Sciatic nerve (tissue), 2 donors: Measurements from ENCODE around the gene PPP1CA. TPM values are rescaled to one million over a fixed set of nuclear protein-coding genes. Genes with fewer than 3 reads are reported as not detected.
"Not testable (repeated sequence)": the region's sequence is repeated elsewhere in the genome, so short reads cannot be mapped to it uniquely, and the experiment has no call there.

Experiments
- ATAC-seq: fragments of 200-7000 bp; cut with Tn5 transposase; one replicate; pipeline ENCODE4 v1.9.1; 2020; ENCODE audit warnings: mild to moderate bottlenecking, moderate library complexity
- DNase-seq: peaks from one replicate; pipeline ENCODE4 v3.0.0-alpha.2; 2020; ENCODE audit warnings: low spot score
- intact Hi-C: fragments of 100-400 bp; cut with DNase I; formaldehyde crosslinking; loops from one replicate; pipeline ENCODE4 v1.14.2; 2022
- total RNA-seq: library from RNA; stranded (reverse); fragmentation: NEBNext Ultra II Directional; extraction: Animal tissue kit (Norgen Biotek cat#: 25700); gene quantifications from one replicate; pipeline ENCODE4 v1.2.1, GENCODE V29; 2021
- donor health status: DM: no; HTN: no; CAD: no.
- donor health status: DM: no; HTN: no; CAD: no.

Gene PPP1CA
- total RNA-seq, 1 donor from 2014 or later, result 56.2 TPM

GRCh38 chr11:67406969-67407687 lies 5.5 kb upstream of the PPP1CA start:
- no peak for ATAC-seq
- intact Hi-C loops, result no loop called here
- no peak for DNase-seq

GRCh38 chr11:67406420-67406968 lies 4.8 kb upstream of the PPP1CA start:
- ATAC-seq (no peak), DNase-seq (no peak)
- intact Hi-C loops, result no loop called here

DNA sequence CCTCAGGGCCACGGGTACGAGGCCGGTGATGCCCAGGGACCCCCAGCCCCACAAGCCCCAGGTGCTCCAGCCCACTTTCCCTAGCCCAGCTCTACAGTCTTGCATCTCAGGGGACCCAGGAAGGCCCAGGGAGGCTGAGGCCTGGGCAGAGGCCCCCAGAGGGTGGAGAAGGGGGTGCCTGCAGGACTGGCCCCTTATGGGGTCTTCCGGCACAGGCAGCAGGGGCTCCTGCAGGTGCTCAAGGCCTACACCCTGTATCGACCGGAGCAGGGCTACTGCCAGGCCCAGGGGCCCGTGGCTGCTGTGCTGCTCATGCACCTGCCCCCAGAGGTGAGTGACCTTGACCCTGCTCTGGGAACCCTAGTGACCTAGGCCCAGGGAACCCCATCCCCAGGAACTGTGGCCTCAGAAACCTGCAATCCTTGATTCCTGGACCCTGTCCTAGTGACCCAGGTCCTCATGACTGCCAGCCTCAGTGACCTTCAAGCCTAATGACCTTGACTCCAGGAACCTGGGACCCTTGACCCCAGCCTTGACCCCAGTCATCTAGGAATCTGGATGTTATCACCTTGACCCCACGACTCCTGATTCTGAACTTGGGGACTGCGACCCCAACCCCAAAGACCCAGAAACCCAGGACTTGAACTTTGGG lies 4.2 kb upstream of the PPP1CA start:
- intact Hi-C loops, result no loop called here
- ATAC-seq (no peak), DNase-seq (no peak)

DNA sequence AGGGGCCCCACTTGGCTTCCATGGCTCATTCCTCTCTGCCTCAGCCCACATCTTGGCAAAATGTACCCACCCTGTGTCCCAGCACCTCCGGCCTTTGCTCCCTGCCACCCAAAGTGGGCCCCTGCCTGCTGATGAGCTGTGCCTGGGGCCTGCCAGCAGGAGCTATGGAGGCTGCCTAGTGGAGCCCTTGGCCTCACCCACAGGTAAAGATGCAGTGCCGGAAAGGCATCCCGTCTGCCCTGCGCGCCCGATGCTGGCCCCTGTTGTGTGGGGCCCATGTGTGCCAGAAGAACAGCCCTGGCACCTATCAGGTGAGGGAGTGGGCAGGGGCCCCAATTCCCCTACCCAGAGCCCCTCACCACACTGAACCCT lies 3.5 kb upstream of the PPP1CA start:
- DNase-seq (no peak), ATAC-seq (no peak)
- intact Hi-C loops, result no loop called here

DNA sequence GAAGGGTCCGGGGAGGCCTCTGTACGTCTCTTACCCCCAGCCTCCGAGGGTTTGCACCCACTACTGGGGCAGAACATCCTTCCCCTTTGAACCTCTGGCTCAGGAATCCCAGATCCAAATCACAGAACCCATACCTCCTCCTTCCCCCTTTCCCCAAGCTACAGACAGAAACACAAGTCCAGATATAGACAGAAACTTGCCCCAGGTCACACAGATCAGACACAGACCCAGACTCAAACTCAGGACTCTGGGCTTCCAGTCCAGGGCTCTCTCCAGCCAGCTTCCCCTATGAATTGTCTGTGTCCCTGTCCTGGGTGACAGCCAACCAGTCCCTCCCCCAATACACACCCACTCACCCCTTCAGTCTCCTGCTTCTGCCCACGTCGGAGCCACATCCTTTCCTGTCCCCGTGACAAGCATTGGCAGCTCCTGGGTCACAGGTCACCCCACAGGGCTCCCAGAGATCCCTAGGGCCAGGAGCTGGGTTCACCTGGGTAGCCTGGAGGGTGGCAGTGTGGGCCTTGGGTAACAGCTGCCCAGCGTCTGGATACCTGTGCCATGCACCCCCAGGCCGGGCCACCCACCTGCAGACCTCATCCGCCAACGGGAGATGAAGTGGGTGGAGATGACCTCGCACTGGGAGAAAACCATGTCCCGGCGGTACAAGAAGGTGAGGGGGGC lies 3.0 kb upstream of the PPP1CA start:
- intact Hi-C loops, result no loop called here
- DNase-seq, result no peak
- ATAC-seq, result no peak

DNA sequence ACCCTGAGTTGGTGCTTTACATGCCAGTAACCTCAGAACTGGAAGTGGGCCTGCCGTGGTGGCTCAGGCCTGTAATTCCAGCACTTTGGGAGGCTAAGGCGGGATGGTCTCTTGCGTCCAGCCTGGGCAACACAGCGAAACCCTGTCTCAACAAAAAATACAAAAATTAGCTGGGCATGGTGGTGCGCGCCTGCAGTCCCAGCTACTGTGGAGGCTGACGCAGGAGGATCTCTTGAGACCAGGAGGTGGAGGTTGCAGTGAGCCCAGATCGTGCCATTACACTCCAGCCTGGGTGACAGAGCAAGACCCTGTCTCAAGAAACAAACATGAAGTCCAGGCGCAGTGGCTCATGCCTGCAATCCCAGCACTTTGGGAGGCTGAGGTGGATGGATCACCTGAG lies 1.4 kb upstream of the PPP1CA start:
- DNase-seq, intact Hi-C loops, ATAC-seq: not testable (repeated sequence)

DNA sequence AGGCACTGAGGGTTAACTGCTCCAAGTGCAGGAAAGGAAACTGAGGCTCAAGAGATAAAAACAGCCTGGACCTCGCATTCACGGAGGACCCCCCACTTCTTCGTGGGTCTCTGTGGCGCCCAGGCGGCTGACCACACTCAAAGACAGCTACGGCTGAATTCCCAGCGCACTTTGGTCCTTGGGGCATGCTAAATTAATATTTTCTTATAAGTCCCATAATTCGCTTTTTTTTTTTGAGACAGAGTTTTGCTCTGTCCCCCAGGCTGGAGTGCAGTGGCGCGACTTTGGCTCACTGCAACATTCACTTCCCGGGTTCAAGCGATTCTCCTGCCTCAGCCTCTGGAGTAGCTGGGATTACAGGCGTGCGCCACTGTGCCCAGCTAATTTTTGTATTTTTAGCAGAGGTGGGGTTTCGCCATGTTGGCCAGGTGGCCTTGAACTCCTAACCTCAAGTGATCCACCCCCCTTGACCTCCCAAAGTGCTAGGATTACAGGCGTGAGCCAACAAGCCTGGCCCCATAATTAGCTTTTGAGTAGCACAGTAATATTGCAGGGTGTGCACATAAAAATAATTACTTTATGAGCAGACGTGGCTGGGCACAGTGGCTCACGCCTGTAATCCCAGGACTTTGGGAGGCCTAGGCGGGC lies 658 bp upstream of the PPP1CA start:
- DNase-seq, intact Hi-C loops, ATAC-seq: not testable (repeated sequence)

GRCh38 chr11:67400942-67401494 lies 640 bp downstream of the PPP1CA start:
- peak; percentile 7 for ATAC-seq

GRCh38 chr11:67400251-67400941 lies 1.3 kb downstream of the PPP1CA start:
- DNase-seq (no peak), ATAC-seq (no peak)
- intact Hi-C loops, result loop anchor here (1.0 kb wide), 1 partner anchor 133 kb away; no protein-coding TSS in a partner anchor

More at GRCh38 chr11:67400942-67401494, 640 bp downstream of the PPP1CA start:
- DNase-seq, result no peak
- intact Hi-C loops, result loop anchor here (1.0 kb wide), 1 partner anchor 134 kb away; no protein-coding TSS in a partner anchor

DNA sequence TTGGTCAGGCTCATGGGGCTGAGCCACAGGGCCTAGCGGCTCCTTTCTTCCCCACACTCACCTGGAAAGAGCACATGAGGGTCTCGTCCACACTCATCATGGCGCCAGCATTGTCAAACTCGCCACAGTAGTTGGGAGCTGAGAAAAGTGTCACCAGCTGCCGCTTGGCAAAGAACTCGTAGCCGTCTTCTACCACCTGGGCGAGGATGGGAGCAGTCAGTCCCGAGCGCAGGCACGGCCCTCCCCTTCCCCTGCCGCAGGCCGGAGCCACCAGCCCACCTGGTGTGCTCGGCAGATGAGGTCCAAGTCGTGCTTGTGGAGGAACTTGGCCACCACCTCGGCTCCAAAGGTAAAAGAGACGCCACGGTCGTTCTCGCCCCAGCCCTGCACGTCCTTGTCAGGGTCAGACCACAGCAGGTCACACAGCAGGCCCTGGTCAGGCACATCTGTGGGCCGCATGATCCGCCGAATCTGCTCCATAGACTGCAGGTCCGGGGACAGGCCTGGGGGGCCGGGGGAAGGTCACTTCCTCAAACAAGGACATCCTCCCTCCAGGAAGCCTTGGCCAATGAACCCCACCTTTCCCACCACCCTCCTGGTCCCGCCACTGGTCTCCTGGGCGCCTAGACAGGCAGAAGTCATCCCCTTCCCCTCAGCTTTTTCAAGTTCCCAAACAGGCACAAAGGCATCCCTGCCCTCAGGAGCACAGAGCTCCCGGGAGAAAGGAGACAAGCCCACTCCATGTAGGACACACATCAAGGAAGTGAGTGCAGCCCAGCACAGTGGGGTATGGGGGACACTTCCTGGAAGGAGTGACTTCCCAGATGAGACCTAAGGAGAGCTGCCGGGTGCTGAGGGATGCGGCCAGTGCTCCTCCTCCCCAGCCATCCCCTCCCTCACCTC lies 2.7 kb downstream of the PPP1CA start:
- intact Hi-C loops, result loop anchor here (5.0 kb wide), 1 partner anchor 103 kb away; no protein-coding TSS in a partner anchor
- ATAC-seq (no peak), DNase-seq (no peak)

- intact Hi-C loops, result loop anchor here (5.0 kb wide), 1 partner anchor 104 kb away; no protein-coding TSS in a partner anchor
- no peak for ATAC-seq
These were observed 3.5 kb downstream of the PPP1CA start for GRCh38 chr11:67397986-67398660.

DNA sequence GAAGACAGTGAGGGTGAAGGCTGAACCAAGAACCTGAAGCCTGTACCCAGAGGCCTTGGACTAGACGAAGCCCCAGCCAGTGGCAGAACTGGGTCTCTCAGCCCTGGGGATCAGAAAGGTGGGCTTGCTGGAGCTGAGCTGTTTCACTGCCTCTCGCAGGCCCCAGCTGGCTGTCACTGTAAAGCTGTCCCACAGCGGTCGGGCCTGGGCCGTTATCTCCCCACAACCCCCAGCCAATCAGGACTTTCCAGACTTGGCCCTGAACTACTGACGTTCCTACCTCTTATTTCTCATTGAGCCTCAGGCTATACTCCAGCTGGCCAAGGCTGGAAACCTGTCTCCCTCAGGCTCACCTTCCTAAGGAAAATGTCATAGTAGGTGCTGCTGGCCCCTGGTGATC lies 4.1 kb downstream of the PPP1CA start:
- no peak for DNase-seq
- intact Hi-C loops, result loop anchor here (5.0 kb wide), 1 partner anchor 105 kb away; no protein-coding TSS in a partner anchor
- no peak for ATAC-seq

More at GRCh38 chr11:67397986-67398660, 3.5 kb downstream of the PPP1CA start:
- no peak for DNase-seq

GRCh38 chr11:67396587-67397389 lies 4.9 kb downstream of the PPP1CA start:
- intact Hi-C loops, result loop anchor here (5.0 kb wide), 1 partner anchor 106 kb away; no protein-coding TSS in a partner anchor
- ATAC-seq (no peak), DNase-seq (no peak)

- no peak for DNase-seq
- ATAC-seq, result no peak
- intact Hi-C loops, result loop anchor here (5.0 kb wide), 1 partner anchor 106 kb away; no protein-coding TSS in a partner anchor
These were observed 5.4 kb downstream of the PPP1CA start for GRCh38 chr11:67396259-67396581.

DNA sequence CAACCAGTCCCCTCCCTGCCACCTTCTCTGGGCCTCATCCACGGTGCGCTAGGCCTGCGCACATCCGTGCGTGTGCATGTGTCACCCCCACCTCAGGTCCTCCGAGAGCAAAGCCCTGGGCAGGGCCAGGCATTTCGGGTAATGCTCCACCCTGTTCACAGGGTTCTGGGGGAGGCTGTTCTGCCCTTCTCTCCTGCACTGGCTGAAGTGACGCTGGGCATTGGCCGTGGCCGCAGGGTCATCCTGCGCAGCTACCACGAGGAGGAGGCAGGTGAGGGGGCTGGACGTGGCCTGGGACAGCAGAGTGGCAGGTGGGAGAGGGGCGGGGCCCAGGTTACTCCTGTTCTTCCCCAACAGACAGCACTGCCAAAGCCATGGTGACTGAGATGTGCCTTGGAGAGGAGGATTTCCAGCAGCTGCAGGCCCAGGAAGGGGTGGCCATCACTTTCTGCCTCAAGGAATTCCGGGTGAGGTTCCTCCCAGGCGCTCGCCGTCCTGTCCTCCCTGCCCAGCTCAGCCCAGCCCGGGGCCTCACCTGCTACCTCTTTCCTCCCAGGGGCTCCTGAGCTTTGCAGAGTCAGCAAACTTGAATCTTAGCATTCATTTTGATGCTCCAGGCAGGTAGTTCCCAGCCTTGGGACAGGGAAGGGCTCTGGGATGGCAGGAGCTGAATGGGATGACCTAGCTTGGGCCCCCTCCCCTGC lies 6.0 kb downstream of the PPP1CA start:
- intact Hi-C loops, result loop anchor here (5.0 kb wide), 1 partner anchor 107 kb away; no protein-coding TSS in a partner anchor
- DNase-seq, result no peak
- ATAC-seq, result no peak
